A549 treated with DMSO at 1 μM for 4 hours (cell line): Measurements from ENCODE around the gene TLCD4. TPM values are rescaled to one million over a fixed set of nuclear protein-coding genes. Genes with fewer than 3 reads are reported as not detected.

Source experiments
- total RNA-seq: library from RNA; stranded (reverse); fragments of 200-300 nt; extraction: Qiagen RNA extraction; gene quantifications from 5 replicates; pipeline ENCODE4 v1.2.3, GENCODE V29; 2022; ENCODE audit warnings: low read depth

TLCD4 gene, protein sequence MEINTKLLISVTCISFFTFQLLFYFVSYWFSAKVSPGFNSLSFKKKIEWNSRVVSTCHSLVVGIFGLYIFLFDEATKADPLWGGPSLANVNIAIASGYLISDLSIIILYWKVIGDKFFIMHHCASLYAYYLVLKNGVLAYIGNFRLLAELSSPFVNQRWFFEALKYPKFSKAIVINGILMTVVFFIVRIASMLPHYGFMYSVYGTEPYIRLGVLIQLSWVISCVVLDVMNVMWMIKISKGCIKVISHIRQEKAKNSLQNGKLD
- total RNA-seq, result 6.1 to 14.2 TPM (median 11.6 TPM) in 5 replicates

DNA sequence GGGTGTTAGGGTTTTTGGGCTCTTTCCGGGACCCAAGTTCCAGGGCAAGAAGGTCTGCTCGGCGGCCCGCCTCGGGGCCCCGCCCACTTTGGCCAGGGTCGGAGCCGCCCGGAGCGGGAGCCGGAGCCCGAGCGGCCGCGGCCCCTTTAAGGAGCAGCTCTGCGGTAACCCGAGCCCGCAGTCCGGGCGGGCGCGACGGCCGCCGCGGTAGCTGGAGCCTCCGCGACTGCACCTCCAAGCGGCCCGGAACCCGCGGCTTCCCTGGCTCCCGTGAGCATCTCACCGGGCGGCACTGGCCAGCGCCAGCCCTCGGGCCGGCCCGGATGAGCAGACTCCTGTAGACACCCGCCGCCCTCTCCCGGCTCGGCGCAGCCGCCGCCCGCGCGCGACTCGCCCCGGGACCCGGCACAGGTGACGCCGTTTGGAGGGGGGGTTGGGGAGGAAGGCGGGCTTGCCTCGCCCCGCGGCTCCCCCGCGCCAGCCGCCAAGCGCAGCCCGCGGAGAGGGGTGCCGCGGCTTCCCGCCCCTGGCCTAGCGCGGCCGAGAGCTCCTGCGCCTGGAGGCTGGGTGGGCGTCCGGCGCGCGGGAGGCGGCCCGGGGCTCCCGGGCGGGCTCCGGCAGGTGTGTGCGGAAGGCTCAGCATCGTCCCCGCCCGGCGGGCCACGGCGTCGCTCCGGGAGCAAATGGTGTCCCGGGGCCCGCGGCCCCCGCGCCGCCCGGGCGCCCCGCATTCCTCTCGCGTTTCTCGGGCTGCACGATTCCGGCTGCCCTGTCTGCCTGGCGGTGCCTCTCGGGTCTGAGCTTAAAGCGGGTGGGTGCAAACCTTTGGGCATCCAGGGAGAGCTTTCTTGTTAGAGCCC, at the start of gene TLCD4:
TLCD4 (plus strand) TSS at position 149 of the 860 bp plus-strand sequence. CDS start 26,547 bp downstream, outside the sequence.

DNA sequence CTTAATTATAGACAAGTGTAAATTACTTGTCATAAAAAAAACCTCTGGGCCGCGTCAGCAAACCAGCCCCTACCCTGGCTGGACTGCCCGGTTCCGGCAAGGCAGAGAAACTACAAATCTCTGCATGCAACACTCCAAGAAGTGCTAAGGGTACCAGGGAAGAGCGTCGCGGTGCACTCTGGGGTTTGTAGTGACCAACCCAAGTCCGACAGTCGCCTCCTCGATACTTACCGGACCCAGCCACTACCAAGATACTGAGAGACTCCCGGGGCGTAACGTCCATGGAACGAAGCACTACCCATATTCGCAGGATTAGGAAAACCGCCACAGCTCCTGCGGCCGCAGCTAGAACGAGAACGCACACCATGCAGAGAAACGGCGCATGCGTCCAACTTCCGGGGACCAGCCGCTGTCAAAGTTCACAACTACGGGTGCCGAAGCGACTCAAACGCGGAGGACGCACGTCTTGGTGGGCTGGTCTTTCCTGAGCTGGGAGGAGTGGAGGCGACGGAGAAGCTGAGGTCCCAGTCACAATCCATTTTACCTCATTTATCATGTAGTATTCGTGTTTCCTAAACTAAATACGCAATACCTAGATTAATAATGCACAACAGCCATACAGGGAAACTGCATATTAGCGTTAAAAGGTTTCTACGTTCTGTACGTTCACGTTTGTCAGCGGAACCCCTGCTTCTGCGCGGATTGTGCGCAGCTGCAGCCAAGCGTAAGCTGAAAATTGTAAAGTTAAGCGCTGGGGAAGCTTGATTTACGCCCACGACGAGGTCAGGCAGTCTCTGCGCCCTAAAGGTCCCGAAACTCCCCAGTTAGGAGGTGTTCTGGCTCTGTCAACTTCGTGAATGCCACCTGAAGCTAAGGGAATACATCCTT, 44.4 kb upstream of the TLCD4 start, which contains the start of gene ALG14:
ALG14 (minus strand) TSS at position 420 of the 888 bp plus-strand sequence; CDS start at position 367, 53 bp downstream.

Other genes with a start within 250 kb of the TLCD4 start
- 51.5 to 59.7 TPM (median 58.9 TPM) in 5 replicates for gene CNN3, start 190.2 kb upstream of the TLCD4 start, total RNA-seq
- gene ALG14, start 44.4 kb upstream of the TLCD4 start, total RNA-seq, result 5.8 to 7.2 TPM (median 6.7 TPM) in 5 replicates
- gene RWDD3, start 116.9 kb downstream of the TLCD4 start, total RNA-seq, result 9.7 to 11.7 TPM (median 10.5 TPM) in 5 replicates